Progenitor cell of endocrine pancreas (in vitro differentiated cells): ENCODE data around the gene BCL7B. TPM values are rescaled to one million over a fixed set of nuclear protein-coding genes. Genes with fewer than 3 reads are reported as not detected.

Source experiments
- DNase-seq: peaks from one replicate; pipeline ENCODE4 v3.0.0; 2021; ENCODE audit warnings: low spot score; ENCODE audit not compliant: unreplicated experiment
- H3K27ac Mint-ChIP-seq: 2 replicates; pipeline ENCODE4 v1.8.0; 2021; ENCODE audit warnings: mild to moderate bottlenecking, moderate library complexity, mixed read lengths
- H3K27me3 Mint-ChIP-seq: 2 replicates; pipeline ENCODE4 v1.8.0; 2021; ENCODE audit warnings: mixed read lengths
- H3K36me3 Mint-ChIP-seq: 2 replicates; pipeline ENCODE4 v1.8.0; 2022; ENCODE audit warnings: mixed read lengths; ENCODE audit not compliant: insufficient read depth
- H3K4me1 Mint-ChIP-seq: 2 replicates; pipeline ENCODE4 v1.8.0; 2021; ENCODE audit warnings: low read depth, mixed read lengths
- H3K4me3 Mint-ChIP-seq: 2 replicates; pipeline ENCODE4 v1.8.0; 2021; ENCODE audit warnings: low read depth, mild to moderate bottlenecking, moderate library complexity, mixed read lengths
- H3K9me3 Mint-ChIP-seq: 2 replicates; pipeline ENCODE4 v1.8.0; 2021; ENCODE audit warnings: low read depth, mixed read lengths
- CTCF ChIP-seq: fragments of 200-600 bp; sonication (generic); IDR thresholded peaks from one replicate; pipeline ENCODE4 v1.5.0; 2021; ENCODE audit warnings: antibody characterized with exemption, mild to moderate bottlenecking; ENCODE audit not compliant: unreplicated experiment
- total RNA-seq: library from RNA; stranded (reverse); gene quantifications from 2 replicates; pipeline ENCODE4 v1.2.1, GENCODE V29; 2021

BCL7B gene
- total RNA-seq, 1 donor from 2014 or later = 37.8 TPM

GRCh38 chr7:73519867-73520672, 37.4 kb downstream of the BCL7B start:
- H3K27me3 Mint-ChIP-seq = no peaks in the 10 kb centered on the region
- H3K4me1 Mint-ChIP-seq = peaks cover 27% of the 10 kb centered on the region
- peak overlapping the region; percentile 86 for H3K27ac Mint-ChIP-seq
- no peak for TF ChIP-seq CTCF
- H3K9me3 Mint-ChIP-seq = no peaks in the 10 kb centered on the region
- H3K36me3 Mint-ChIP-seq = peaks cover 17% of the 10 kb centered on the region
- no peak for DNase-seq
- H3K4me3 Mint-ChIP-seq = peak overlapping the region; percentile 91

GRCh38 chr7:73518470-73518869, 39.0 kb downstream of the BCL7B start:
- H3K9me3 Mint-ChIP-seq = no peaks in the 10 kb centered on the region
- TF ChIP-seq CTCF = no peak
- peaks cover 20% of the 10 kb centered on the region for H3K36me3 Mint-ChIP-seq
- H3K4me3 Mint-ChIP-seq = no peak overlapping the region
- H3K27me3 Mint-ChIP-seq = no peaks in the 10 kb centered on the region
- peak overlapping the region; percentile 72 for H3K27ac Mint-ChIP-seq
- H3K4me1 Mint-ChIP-seq = peaks cover 25% of the 10 kb centered on the region
- DNase-seq = no peak

GRCh38 chr7:73517241-73517995, 40.1 kb downstream of the BCL7B start:
- TF ChIP-seq CTCF = no peak
- peaks cover 25% of the 10 kb centered on the region for H3K4me1 Mint-ChIP-seq
- H3K9me3 Mint-ChIP-seq = no peaks in the 10 kb centered on the region
- no peaks in the 10 kb centered on the region for H3K27me3 Mint-ChIP-seq
- no peak overlapping the region for H3K27ac Mint-ChIP-seq
- peaks cover 23% of the 10 kb centered on the region for H3K36me3 Mint-ChIP-seq
- H3K4me3 Mint-ChIP-seq = no peak overlapping the region
- DNase-seq = no peak

- no peaks in the 10 kb centered on the region for H3K9me3 Mint-ChIP-seq
- no peaks in the 10 kb centered on the region for H3K27me3 Mint-ChIP-seq
- H3K4me3 Mint-ChIP-seq = no peak overlapping the region
- DNase-seq = no peak
- H3K4me1 Mint-ChIP-seq = peaks cover 16% of the 10 kb centered on the region
- H3K36me3 Mint-ChIP-seq = peaks cover 25% of the 10 kb centered on the region
- no peak overlapping the region for H3K27ac Mint-ChIP-seq
- no peak for TF ChIP-seq CTCF
Observed at GRCh38 chr7:73515178-73515577, 42.3 kb downstream of the BCL7B start.

- Mint-ChIP-seq H3K36me3 (peaks cover 27% of the 10 kb centered on the region), H3K9me3 (no peaks in the 10 kb centered on the region), H3K27me3 (no peaks in the 10 kb centered on the region), H3K27ac (no peak overlapping the region), H3K4me3 (no peak overlapping the region), H3K4me1 (peaks cover 1% of the 10 kb centered on the region)
- no peak for TF ChIP-seq CTCF
- no peak for DNase-seq
Observed at GRCh38 chr7:73512018-73512780, 45.3 kb downstream of the BCL7B start.
